ENCODE results near the gene EGLN3. TPM values are rescaled to one million over a fixed set of nuclear protein-coding genes. Genes with fewer than 3 reads are reported as not detected.
"Not testable (repeated sequence)": the region's sequence is repeated elsewhere in the genome, so short reads cannot be mapped to it uniquely, and the experiment has no call there.

The EGLN3 gene
- total RNA-seq, 2 experiments from 2014 or later: 1.1 to 1.3 TPM

GRCh38 chr14:33940561-33941011 lies 10.3 kb downstream of the EGLN3 start:
- POLR2A ChIA-PET: no interaction called here
- CTCF ChIA-PET: no interaction called here

- ChIA-PET CTCF (interaction anchor here (1.1 kb wide), 1 partner anchor 14 kb away, joined by 6 read pairs; no protein-coding TSS in a partner anchor), POLR2A (no interaction called here)
Measured at GRCh38 chr14:33938131-33938949, 12.5 kb downstream of the EGLN3 start.

GRCh38 chr14:33936391-33936790 lies 14.5 kb downstream of the EGLN3 start:
- CTCF ChIA-PET: no interaction called here
- POLR2A ChIA-PET: no interaction called here

GRCh38 chr14:33934938-33935337 lies 15.9 kb downstream of the EGLN3 start:
- CTCF ChIA-PET: no interaction called here

GRCh38 chr14:33934043-33934750 lies 16.7 kb downstream of the EGLN3 start:
- POLR2A ChIA-PET: no interaction called here
- CTCF ChIA-PET: no interaction called here

More at GRCh38 chr14:33934938-33935337, 15.9 kb downstream of the EGLN3 start:
- POLR2A ChIA-PET: no interaction called here

GRCh38 chr14:33933386-33933933 lies 17.4 kb downstream of the EGLN3 start:
- CTCF ChIA-PET: no interaction called here
- POLR2A ChIA-PET: no interaction called here

- POLR2A ChIA-PET: no interaction called here
- CTCF ChIA-PET: no interaction called here
Measured at GRCh38 chr14:33932576-33933345, 18.1 kb downstream of the EGLN3 start.

- CTCF ChIA-PET: no interaction called here
- POLR2A ChIA-PET: no interaction called here
Measured at GRCh38 chr14:33932033-33932432, 18.8 kb downstream of the EGLN3 start.

- CTCF ChIA-PET: no interaction called here
- POLR2A ChIA-PET: no interaction called here
Measured at GRCh38 chr14:33931461-33931860, 19.4 kb downstream of the EGLN3 start.

- ChIA-PET CTCF (no interaction called here), POLR2A (no interaction called here)
Measured at GRCh38 chr14:33930439-33930838, 20.4 kb downstream of the EGLN3 start.

- ChIA-PET POLR2A (no interaction called here), CTCF (no interaction called here)
Measured at GRCh38 chr14:33929799-33930408, 21.0 kb downstream of the EGLN3 start.

- CTCF ChIA-PET: no interaction called here
- POLR2A ChIA-PET: no interaction called here
Measured at GRCh38 chr14:33928895-33929294, 22.0 kb downstream of the EGLN3 start.

- ChIA-PET CTCF (no interaction called here), POLR2A (no interaction called here)
Measured at GRCh38 chr14:33927944-33928343, 22.9 kb downstream of the EGLN3 start.

- CTCF ChIA-PET, POLR2A ChIA-PET: not testable (repeated sequence)
Measured at GRCh38 chr14:33926967-33927366, 23.9 kb downstream of the EGLN3 start.

GRCh38 chr14:33925946-33926345 lies 24.9 kb downstream of the EGLN3 start:
- POLR2A ChIA-PET: no interaction called here
- CTCF ChIA-PET: no interaction called here

- POLR2A ChIA-PET: no interaction called here
- CTCF ChIA-PET: interaction anchor here (1.0 kb wide), 1 partner anchor 12 kb away, joined by 6 read pairs; no protein-coding TSS in a partner anchor
Measured at GRCh38 chr14:33925235-33925634, 25.6 kb downstream of the EGLN3 start.

- ChIA-PET POLR2A (no interaction called here), CTCF (interaction anchor here (1.0 kb wide), 1 partner anchor 13 kb away, joined by 6 read pairs; no protein-coding TSS in a partner anchor)
Measured at GRCh38 chr14:33924566-33925100, 26.2 kb downstream of the EGLN3 start.

GRCh38 chr14:33922125-33922524 lies 28.7 kb downstream of the EGLN3 start:
- CTCF ChIA-PET: no interaction called here

GRCh38 chr14:33918256-33918655 lies 32.6 kb downstream of the EGLN3 start:
- POLR2A ChIA-PET: no interaction called here

More at GRCh38 chr14:33922125-33922524, 28.7 kb downstream of the EGLN3 start:
- POLR2A ChIA-PET: no interaction called here

GRCh38 chr14:33917661-33918060 lies 33.2 kb downstream of the EGLN3 start:
- CTCF ChIA-PET: no interaction called here
- POLR2A ChIA-PET: no interaction called here

More at GRCh38 chr14:33918256-33918655, 32.6 kb downstream of the EGLN3 start:
- CTCF ChIA-PET: no interaction called here
